SIG-M5 treated with dmso at 0.1 percent for 504 hours (cell line): ENCODE measurements around the gene IL36A.

Source experiments
- DNase-seq: peaks from one replicate; lab custom pipeline; 2025; ENCODE audit not compliant: unreplicated experiment; lab: John Stamatoyannopoulos, UW

The IL36A gene

GRCh38 chr2:113002677-113003076, 2.6 kb upstream of the IL36A start:
- DNase-seq: no peak

- DNase-seq: no peak
These were observed 2.0 kb downstream of the IL36A start for GRCh38 chr2:113007250-113007649.

DNA sequence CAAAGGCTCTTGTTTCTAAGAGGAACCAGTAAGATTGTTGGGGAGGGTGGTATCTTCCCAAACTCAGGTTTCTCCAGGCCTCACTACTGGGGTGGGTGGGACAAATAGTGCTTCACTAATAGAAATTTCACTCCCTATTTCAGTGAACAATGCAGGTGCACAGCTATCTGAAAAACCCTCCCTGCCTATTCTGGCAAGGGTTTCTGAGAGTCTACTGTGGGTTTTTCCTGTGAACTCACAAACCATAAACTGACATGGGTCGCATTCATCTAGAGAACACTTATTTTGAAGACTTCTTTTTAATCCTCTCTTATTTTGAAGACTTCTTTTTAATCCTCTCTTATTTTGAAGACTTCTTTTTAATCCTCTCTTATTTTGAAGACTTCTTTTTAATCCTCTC, 4.4 kb downstream of the IL36A start:
- no peak for DNase-seq

DNA sequence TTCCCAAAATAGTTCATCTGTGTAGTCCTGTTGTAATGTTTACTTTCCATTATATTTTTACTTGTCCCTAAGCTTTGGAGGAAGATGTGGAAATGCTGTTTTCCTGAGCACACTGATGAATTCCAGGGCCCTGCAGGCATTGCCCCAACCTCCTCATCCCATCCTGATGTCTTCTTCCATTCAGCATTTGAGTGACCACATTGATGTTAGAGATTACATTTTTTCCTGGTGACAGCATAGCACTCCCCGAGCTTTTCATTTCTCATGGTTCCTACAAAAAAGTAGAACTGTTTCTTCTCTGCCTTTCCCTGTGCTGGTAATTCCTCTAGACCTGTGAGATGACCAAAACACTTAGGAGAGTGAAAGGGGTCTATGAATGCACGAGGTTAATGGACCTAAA, 4.8 kb downstream of the IL36A start:
- no peak for DNase-seq

DNA sequence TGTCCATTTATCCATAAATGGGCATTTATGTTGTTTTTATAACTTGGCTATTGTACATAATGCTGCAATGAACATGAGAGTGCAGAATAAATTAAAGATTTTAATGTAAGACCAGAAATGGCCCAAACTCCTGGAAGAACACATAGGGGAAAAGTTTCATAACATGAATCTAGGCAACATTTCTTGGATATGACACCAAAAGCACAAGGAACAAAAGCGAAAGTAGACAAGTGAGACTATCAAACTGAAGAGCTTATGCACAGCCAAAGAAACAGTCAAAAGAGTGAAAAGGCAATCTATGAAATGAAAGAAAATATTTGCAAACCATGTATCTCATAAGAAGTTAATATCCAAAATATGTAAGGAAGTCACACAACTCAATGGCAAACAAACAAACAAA, 5.8 kb downstream of the IL36A start:
- DNase-seq: no peak

DNA sequence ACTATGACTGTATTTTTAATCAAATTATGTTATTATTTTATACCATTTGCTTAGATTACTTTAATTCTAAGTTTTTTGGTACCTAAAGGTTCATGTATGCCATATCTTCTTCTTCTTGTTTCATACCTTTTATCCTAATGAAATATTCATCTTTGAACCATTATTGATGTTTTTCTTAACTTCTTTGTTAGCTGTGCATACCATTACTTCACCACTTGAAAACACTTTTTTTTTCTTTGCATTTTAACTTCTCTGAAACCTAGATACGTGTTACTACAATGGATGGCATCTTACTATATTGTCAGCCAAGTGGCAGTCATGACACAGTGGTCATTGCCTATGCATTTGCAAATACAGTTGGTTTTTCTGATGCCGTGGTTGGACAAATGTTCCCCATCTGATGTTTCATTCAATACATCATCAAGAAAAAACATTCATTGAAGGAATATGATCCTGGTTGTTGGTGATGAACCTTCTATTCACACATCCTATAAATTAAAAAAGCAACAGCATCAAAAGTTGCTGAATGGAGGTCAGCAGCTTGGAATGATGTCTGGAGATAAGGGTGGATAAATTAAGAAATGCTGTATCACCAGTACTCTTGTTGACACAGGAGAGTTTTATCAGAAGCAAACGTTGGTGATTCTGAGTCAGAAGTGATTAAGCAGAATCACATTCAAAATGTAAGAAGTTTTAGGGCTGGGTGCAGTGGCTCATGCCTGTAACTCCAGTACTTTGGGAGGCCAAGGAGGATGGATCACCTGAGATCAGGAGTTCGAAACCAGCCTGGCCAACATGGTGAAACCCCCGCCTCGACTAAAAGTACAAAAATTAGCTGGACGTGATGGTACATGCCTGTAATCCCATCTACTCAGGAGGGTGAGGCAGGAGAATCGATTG, 7.4 kb downstream of the IL36A start:
- DNase-seq: peak; percentile 6

GRCh38 chr2:113013336-113013661, 8.0 kb downstream of the IL36A start:
- DNase-seq: no peak

DNA sequence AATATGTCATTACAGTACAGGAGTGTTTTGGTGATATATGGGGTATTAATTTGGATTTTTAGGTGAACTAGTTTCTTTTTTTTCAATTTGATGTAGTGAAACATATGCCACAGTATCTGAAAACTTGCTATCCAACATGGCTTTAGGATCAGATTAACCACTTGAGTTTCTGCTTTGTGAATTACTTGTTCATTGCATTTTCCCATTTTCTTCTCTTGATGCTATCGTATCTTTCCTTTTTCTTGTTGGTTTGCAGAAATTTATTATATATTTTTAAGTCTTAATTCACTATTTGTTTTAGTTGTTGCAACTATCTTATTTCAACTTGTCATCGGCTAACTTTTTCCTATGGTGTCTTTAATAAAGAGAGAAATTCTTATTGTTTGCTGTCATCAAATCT, 8.8 kb downstream of the IL36A start:
- no peak for DNase-seq

DNA sequence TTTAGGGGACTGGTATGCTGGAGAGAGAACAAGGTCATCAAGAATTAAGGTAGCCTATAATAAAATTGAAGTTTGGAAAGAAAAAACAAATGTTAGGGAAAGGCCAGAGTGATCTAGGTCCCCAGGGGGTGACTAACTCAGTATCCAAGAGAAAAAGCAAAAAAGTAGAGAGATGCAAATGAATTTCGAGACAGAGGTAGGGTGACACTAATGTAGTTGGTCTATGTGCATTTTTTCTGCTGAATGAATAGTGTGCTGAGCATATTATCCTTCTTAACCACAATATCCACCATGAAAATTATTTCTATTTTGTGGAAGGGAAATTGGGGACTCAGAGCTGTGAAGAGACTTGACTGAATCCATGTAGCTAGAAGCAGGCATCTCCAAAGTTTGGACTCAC, 9.8 kb downstream of the IL36A start:
- no peak for DNase-seq

DNA sequence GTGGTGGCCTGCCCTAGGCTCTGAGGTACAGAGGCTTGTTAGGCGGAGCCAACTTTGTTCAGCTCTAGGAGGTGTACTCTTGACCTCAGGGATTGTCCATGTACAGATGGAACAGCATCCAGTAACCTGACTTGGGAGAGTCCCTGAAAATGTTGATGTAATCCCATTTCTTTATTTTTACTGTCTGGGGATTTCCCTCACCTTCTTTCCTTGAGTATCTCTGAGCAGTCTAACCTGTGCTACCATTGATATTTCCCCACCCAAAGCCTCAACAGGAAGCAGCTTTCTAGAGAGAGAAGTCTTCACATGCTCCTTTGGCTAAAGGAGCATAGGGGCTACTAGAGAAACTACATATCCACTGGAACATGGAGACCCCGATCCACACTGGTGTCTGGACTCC, 10.4 kb downstream of the IL36A start:
- DNase-seq: no peak

GRCh38 chr2:113018509-113018908, 13.2 kb downstream of the IL36A start:
- no peak for DNase-seq

- no peak for DNase-seq
These were observed 16.1 kb downstream of the IL36A start for GRCh38 chr2:113021312-113021711.

DNA sequence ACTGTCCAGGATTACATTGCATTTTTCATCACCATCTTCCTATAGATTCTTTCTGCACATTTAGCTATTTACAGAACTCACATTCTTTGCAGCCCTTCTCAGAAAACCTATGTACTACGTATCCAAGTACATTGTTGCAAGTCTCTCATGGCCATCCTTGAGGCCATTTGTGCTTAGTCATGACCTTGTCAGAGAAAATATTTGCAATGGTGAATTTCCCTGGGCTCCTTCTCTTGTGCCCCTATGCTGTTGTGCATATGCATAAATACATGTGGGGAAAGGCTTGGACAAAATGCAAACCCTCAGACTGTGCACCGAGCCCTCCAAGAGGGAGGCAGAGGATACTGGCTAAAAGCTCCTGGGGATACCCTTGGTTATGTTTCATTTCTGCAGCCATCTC, 19.5 kb downstream of the IL36A start:
- no peak for DNase-seq

DNA sequence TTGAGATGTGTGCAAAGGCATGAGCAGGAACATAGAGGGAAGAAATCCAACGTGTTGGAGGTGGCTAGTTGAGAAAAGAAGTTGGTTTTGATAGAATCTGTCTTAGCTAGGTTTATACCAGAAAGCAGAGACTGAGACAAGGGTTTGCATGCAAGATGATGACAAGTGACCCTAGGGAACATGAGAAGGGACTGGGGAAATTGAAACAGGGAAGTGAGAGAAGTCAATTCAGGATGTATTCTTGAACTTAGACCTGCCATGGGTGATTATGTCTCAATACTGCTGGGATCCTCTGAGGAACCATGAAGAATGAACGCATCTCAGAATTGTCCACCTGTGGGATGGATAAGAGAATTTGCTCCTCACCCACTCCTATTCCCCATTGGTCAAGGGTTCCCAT, 20.5 kb downstream of the IL36A start:
- DNase-seq: peak; percentile 44

DNA sequence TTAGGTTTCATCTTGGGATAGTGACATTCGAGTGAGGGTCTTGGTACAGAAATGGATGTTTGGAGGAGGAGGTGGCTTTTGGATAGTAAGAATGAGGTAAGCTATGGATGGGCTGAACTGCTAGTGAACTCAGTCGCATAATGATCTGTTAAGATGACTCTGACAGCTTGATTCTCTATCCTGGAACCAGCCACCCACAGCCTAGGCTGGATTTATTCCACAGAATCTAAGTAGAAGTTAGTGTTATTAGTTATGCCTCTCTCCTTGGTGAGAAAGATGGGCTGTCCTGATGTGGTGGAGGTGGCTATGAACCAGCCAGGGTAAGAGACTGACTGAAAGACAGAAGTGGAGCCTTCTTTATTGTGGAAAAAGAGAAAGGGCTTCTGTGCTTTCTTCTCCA, 22.4 kb downstream of the IL36A start:
- no peak for DNase-seq

DNA sequence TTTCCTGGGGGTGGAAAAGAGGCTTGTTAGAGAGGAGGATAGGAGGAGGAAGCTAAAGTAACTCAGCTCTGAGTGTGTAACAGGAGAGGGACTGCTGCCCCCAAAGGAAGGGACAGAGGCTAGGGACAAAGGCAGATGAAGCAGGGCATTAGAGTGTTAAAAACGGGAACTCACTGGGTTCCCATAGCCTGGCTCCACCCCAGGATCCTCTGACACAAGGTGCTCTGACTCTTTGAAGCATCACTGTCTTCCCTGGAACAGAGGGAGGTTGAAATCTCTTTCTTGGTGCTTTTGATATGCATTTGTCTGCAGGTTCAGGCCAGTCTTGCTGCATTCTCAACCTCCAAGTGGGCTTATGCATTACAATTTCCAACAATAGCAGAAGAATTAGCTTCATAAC, 22.9 kb downstream of the IL36A start:
- no peak for DNase-seq

DNA sequence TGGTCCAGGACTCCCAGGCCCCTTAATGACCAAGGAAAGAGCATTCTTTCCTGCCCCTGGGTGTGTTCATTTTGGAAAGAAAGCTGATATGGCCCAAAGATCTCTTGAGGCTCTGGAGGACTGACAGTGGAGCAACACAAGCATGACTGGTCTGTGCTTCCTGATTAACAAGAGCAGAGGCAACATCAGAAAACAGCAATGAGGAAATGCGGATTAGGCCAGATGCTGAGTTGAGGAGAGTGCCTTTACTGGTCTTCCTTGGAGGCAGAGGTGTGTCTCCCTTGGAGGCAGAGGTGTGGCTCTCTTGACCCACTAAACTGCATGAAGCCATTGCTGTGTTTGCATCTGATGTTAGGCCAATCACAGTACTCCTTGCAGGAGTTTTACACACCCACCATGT, 27.5 kb downstream of the IL36A start:
- no peak for DNase-seq

GRCh38 chr2:113034016-113034415, 28.8 kb downstream of the IL36A start:
- no peak for DNase-seq

DNA sequence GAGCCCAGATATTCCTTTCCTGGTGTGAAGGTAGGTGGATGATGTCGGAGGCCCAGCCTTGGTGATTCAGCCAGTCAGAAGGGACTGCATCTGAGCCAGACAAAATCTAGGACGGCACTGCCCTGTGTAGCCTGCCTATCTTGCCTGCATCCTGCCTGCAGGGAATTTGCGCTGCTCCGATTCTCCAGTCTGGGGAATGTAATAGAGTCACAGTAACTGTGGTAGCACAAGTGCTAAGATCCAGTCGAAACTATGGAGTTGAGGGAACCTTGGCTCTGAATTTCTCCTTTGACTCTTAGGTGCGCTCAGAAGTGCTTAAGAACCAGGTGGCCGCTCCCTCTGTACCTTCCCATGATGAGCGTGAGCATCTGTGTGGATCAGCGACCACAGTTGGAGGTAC, 31.5 kb downstream of the IL36A start:
- no peak for DNase-seq

GRCh38 chr2:113038291-113038690, 33.0 kb downstream of the IL36A start:
- DNase-seq: no peak

DNA sequence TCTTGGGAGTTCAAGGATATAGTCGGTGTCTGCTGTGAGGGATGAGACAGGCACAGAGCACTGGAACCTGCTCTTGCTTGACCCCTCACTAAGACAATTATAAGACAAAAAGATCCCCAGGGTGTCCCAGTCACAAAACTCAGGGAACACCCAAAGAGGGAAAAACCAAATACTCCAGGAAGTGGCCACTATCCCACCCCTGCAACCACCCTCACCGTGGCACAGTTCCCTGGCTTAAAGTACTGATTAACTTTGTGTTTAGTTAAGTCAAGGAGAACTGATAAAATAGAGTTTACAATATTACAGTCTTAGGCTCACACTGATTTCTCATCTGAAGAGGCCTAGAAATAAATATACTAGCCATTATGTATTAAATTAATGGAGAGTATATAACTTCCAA, 33.9 kb downstream of the IL36A start:
- no peak for DNase-seq

GRCh38 chr2:113039719-113040118, 34.5 kb downstream of the IL36A start:
- no peak for DNase-seq

- no peak for DNase-seq
These were observed 36.6 kb downstream of the IL36A start for GRCh38 chr2:113041871-113042270.
